Epidermal melanocyte (primary cell): Measurements from ENCODE around the gene PRUNE2.
"Not testable (repeated sequence)": the region's sequence is repeated elsewhere in the genome, so short reads cannot be mapped to it uniquely, and the experiment has no call there.

Source experiments
- DNase-seq: peaks from one replicate; pipeline ENCODE4 v3.0.0; 2011; ENCODE audit warnings: low spot score; ENCODE audit not compliant: insufficient read length

The PRUNE2 gene

DNA sequence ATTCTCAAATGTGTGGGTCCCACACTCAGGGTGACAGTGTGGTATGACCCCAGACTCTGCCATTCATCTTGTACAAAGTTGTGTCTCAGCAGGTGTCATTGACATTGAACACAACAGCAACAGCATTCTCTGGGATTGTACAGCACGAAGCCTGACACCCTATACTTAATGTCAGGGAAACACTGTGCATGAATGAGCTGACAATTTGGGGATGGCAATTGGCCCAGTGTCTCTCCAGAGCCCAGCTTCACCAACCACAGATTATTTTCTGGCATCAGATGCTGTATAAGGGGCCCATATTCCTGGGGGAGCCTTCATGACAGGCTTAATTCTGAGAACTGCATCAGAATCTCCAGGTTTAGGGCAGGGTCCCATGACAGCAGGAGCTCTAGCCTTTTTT lies 303.7 kb downstream of the PRUNE2 start:
- DNase-seq: no peak

DNA sequence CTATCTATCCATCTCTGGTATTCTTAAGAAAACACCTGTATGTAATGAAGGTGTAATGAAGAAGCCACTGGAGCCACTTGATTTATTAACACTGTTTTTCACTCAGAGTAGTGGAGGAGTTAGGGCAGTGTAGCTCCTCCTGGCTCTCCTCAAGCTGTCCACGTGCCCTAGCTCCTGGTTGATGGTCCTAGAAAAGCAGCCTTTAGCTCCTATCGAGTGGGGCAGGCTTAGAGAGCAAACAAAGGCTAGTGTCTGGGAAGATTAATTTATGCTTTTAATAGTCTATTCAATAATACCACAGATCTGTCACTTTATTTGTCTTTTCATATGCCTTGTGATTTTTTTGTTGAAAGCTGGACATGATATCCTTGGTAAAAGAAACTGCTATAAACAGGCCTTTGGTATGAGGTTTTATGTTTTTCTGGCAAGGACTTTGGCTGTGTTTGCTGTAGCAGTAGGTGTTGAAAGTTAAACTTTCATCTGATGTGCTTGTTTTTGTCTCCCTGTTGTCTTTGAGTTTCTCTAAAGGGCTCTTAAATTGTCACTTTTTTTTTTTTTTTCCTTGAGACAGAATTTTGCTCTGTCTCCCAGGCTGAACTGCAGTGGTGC lies 305.8 kb downstream of the PRUNE2 start:
- no peak for DNase-seq

DNA sequence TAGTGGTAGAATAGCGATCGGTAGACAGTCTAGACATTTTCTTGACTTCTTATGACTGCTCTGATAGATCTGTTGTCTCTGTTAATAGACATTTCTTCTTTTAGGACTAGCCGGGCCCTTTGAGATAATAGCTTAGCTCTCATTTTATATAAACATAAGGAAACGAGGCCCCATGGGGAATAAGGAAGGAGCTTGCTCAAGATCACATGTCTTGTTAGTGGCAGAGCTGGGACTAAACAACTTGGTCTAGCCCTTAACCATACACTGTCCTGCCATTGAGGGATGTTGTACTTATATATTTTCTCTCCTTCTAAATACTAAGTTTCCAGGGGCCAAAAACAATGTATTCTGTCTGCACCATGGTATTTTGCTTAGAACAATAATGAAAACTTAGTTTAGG lies 306.9 kb downstream of the PRUNE2 start:
- DNase-seq: no peak

DNA sequence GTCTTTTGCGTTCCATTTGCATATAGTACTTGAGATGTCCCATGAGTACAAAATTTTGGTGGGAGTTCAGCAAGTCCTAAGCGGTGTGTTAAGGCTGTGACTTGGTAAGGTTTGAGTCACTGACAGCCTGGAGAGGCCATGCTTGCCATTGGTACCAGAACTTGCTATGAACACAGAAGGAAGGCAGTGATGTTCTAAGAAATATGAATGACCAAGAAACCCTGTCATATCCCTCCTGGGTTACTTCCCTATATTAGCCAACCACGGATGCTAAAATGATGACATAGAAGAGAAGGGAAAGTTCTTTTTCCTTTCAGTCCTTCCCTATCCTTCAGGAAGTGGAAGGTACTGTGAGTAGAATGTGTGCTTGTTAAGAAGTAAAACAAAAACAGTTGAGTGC lies 310.3 kb downstream of the PRUNE2 start:
- DNase-seq: no peak

- no peak for DNase-seq
Measured at GRCh38 chr9:76594764-76595424, 311.0 kb downstream of the PRUNE2 start.

DNA sequence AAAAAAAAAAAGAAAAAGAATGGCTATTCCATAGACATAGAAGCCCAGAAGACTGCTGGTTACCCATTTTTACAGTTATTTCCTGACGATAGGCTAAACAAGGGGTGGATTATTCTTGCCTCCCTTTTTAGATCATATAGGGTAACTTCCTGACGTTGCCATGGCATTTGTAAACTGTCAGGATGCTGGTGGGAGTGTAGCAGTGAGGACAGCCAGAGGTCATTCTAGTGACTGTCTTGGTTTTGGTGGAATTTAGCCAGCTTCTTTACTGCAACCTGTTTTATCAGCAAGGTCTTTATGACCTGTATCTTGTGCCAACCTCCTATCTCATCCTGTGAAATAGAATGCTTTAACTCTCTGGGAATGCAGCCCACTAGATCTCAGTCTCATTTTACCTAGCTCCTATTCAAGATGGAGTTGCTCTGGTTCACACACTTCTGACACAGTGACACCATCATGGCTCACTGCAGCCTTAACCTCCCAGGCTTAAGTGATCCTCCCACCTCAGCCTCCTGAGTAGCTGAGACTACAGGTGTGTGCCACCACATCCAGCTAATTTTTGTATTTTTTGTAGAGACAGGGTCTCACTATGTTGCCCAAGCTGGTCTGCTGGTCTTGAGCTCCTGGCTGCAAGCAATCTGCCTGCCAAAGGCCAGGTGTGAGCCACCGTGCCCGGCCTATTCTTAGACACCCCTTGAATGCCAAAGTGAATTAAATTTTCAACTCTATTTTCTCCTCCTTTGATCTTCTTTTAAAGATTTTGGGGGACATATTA lies 311.8 kb downstream of the PRUNE2 start:
- not testable (repeated sequence) for DNase-seq

DNA sequence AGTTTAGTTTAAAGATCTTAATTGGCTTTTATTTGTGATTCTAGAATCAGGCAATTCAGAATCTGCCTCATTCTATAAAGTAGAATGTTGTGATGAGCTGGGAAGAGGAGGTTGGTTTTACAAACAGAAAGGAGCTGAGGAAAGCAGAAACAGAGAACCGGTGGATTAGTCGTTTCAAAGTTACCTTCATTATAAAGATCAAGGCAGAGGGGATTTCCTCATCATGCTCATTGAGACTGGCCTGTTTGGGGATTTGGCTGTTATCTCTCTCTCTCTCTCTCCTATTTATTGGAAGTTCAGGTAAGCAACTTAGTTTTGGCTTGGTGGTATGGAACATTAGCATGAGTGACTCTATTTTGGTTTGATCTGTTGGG lies 313.0 kb downstream of the PRUNE2 start:
- no peak for DNase-seq

DNA sequence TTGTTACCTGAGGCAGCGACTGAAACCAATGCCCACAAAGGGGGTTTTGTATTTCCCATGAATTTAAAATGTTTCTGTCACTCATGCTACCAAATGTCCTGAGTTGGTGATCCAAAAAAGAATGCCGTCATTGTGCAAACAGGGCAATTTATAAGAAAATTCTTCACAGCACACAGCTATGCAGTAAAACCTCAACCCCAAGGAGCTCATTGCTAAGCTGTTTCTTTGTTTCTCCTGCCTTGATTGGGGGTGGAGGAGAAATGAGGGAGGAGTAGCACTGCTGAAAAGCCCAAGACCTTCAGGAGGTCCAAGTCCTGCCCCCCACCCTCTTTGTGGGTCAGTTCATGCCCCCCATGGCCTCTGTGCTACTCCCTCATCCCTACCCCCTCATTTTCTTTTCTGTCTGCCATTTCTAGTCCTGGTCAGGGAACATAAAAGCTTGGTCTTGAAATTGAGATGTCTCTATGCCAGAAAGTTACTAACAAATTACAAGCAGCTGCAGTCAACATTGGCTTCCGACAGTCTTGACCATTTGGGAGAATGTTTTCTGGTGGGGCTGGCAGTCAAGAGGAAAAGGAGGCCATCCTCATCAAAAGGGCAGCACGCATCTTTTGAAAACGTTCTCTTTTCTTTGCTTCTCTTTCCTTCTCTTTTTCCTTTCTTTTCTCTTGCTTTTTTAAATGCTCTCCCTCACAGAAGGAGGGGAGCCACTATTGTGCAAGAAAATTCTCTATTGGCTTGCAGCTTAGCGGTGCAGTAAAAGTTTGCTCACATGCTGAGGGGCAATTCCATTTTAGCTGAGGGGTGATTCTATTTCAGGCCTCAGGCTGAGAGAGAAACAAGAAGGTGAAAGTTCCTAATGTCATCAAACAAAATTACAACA lies 313.6 kb downstream of the PRUNE2 start:
- DNase-seq: peak; percentile 76

GRCh38 chr9:76591256-76591950 lies 314.5 kb downstream of the PRUNE2 start:
- DNase-seq: no peak

DNA sequence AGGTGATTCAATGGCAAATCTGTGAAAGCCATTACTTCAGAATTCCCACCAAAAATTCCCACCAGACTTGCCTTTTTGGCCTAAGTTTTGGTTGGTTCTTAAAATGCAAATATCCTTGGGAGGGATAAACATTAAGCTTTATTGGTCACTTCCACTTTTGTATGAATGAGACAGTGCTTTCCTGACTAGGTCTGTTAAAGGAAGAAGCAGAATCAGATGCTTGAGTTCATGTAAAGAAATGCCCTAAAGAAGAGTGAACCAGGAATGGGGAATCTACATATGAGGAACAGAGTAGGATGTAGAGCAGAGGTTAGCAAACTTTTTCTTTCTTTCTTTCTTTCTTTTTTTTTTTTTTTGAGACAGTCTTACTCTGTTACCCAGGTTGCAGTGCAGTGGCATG lies 317.6 kb downstream of the PRUNE2 start:
- no peak for DNase-seq

DNA sequence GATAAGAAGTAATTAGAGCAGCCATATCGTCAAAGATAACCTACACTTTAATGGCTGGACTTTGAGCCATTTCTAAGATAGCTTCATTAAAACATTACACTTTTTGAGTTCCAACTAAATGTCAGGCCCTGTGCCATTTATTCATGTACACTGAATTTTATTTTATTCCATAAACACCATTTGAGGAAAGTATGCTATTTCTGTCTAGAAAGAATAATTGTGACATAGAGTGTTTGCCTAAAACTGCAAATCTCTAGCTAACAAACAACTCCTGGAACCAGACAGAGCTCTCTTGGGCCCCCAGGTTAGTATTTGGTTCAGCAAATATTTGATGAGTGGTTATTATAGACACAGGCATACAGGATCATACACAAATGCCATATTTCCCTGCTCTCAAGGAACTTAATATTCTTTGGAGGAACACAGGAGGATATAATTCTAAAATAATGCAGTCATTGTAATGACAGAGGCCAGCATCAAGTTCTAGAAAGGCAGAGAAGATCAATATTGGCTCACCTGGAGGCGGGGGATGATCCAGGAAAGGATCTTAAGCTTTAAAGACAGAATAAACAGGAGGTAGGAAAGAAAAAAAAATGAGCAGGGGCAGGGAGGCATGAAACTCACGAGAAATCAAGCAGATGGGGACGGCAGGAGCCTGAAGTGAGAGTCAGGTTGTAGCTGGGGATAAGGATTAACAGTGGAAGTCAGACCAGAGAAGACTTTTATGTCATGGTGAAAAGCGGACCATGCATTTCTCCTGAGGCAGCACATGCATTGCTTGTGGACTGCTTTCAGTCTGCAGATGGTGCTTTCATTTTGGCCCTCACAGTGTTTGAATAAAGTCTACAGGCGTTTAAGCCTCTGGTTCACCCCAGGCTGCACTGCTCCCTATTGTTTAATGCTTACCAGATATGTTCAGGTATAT lies 319.3 kb downstream of the PRUNE2 start:
- no peak for DNase-seq

DNA sequence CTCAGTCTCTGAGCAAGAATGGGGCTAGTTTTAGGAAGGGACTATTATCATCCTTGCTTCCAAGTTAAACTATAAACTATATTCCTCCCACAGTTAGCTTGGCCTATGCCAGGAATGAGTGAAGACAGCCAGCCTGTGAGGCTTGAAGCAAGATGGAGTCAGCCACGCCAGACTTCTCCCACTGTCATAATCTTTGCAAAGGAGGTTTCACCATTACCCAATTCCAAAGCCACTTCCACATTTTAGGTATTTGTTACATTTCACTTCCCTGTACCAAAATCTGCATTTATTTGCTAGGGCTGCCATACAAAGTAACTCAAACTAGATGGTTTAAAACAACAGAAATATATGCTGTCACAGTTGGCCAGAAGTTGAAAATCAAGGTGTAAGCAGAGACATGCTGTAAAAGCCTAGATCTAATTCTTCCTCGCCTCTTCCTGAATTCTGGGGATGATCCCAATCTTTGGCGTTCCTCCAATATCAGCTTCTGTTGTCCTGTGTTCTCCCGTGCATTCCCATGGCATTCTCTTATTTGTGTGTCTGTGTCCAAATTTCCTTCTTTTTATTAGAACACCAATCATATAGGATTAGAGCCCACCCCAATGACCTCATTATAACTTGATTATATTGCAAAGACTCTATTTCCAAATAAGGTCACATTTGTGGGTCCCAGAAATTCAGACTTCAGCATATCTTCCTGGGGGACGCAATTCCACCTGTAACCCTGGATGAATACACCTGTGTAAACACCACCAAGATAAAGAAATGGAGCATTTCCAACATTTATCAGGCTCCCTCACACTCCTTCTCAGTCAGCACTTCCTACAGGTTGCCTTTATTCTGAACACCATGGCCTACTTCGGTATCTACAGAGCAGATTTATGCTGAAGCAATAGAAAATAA lies 320.2 kb downstream of the PRUNE2 start:
- no peak for DNase-seq

- no peak for DNase-seq
Measured at GRCh38 chr9:76583256-76583655, 322.7 kb downstream of the PRUNE2 start.

DNA sequence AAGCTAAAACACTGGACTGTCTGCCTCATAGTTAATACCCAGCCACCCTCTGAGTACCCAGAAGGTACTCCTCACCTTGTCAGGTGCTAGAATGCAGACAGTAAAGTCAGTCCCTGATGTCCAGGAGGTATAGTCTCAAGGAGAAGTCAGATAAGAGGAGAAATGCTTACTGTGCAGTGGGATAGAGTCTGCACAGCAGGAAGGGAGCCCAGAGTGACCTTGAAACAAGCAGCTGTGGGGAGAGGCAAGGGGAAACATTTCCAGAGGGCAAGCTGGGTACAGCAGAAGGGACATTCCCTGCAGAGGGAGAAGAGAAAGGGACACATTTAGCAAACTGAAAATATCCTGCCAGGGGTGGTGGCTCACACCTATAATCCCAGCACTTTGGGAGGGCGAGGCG lies 324.2 kb downstream of the PRUNE2 start:
- no peak for DNase-seq

DNA sequence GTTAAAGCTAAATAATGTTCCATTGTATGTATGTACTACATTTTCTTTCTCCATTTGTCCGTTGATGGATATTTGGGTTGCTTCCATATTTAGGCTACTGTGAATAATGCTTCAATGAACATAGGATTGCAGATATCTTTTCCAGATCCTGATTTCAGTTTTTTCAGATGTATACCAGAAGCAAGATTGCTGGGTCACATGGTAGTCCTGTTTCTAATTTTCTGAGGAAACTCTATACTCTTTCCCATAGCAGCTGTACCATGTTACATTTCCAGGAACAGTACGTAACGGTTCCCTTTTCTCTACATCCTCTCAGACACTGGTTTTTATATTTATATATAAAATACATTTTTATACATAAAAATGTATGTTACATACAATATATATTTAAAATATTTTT lies 325.1 kb downstream of the PRUNE2 start:
- no peak for DNase-seq

- DNase-seq: no peak
Measured at GRCh38 chr9:76580188-76580587, 325.7 kb downstream of the PRUNE2 start.

- no peak for DNase-seq
Measured at GRCh38 chr9:76576344-76576743, 329.6 kb downstream of the PRUNE2 start.

GRCh38 chr9:76575761-76576160 lies 330.2 kb downstream of the PRUNE2 start:
- no peak for DNase-seq
